HepG2 (cell line): ENCODE data around the gene RMDN2. TPM values are rescaled to one million over a fixed set of nuclear protein-coding genes. Genes with fewer than 3 reads are reported as not detected.

Experiments used
- ARID5B ChIP-seq: IDR thresholded peaks from 2 replicates; pipeline ENCODE4 v1.4.0; 2020; ENCODE audit warnings: mild to moderate bottlenecking, missing genetic modification reagents
- CENPT ChIP-seq: sonication (generic); formaldehyde crosslinking; IDR thresholded peaks from 2 replicates; pipeline ENCODE4 v1.8.0; 2022; ENCODE audit warnings: low read depth, mild to moderate bottlenecking, moderate library complexity, missing genetic modification reagents
- FOXK1 ChIP-seq: sonication (generic); formaldehyde crosslinking; IDR thresholded peaks from 2 replicates; pipeline ENCODE4 v1.4.0; 2020; ENCODE audit warnings: low read depth, missing genetic modification reagents, borderline replicate concordance
- IRF2 ChIP-seq: IDR thresholded peaks from 2 replicates; pipeline ENCODE4 v1.6.1; 2018; ENCODE audit warnings: missing genetic modification reagents, missing compliant biosample characterization
- JUND ChIP-seq: sonication (generic); formaldehyde crosslinking; IDR thresholded peaks from 2 replicates; pipeline ENCODE4 v1.8.0; 2022; ENCODE audit warnings: mild to moderate bottlenecking, missing genetic modification reagents
- MBNL3 ChIP-seq: fragments of 250-450 bp; sonication (Bioruptor Pico); conservative IDR thresholded peaks from 2 replicates; pipeline ENCODE4 v1.8.0; 2022; ENCODE audit warnings: mild to moderate bottlenecking, inconsistent platforms
- MEF2D ChIP-seq: sonication (generic); formaldehyde crosslinking; IDR thresholded peaks from 2 replicates; pipeline ENCODE4 v1.5.1; 2020; ENCODE audit warnings: mild to moderate bottlenecking, missing genetic modification reagents
- NONO ChIP-seq, 2 experiments: fragments of 450-650 bp in 1 of 2; sonication (generic) in 1 of 2; formaldehyde crosslinking in 1 of 2; IDR thresholded peaks in 1 of 2; conservative IDR thresholded peaks in 1 of 2; 2 replicates each; pipeline versions ENCODE4 v1.6.1 to v1.8.0; 2017 to 2022; ENCODE audit warnings: mild to moderate bottlenecking in 1 of 2, missing genetic modification reagents in 1 of 2, moderate library complexity in 1 of 2
- RBFOX2 ChIP-seq: fragments of 200-400 bp; formaldehyde crosslinking; IDR thresholded peaks from 2 replicates; pipeline ENCODE4 v1.6.1; 2017; ENCODE audit warnings: low read depth, mild to moderate bottlenecking, low read length
- SALL1 ChIP-seq: sonication (generic); formaldehyde crosslinking; IDR thresholded peaks from 2 replicates; pipeline ENCODE4 v1.8.0; 2022; ENCODE audit warnings: mild to moderate bottlenecking, missing genetic modification reagents
- TEAD3 ChIP-seq: optimal IDR thresholded peaks from 2 replicates; pipeline ENCODE3; 2016; ENCODE audit warnings: borderline replicate concordance
- ZC3H13 ChIP-seq: sonication (generic); formaldehyde crosslinking; IDR thresholded peaks from 2 replicates; pipeline ENCODE4 v1.8.1; 2023; ENCODE audit warnings: mild to moderate bottlenecking, missing genetic modification reagents, moderate library complexity
- ZFP36L1 ChIP-seq: sonication (generic); formaldehyde crosslinking; IDR thresholded peaks from 2 replicates; pipeline ENCODE4 v1.8.0; 2022; ENCODE audit warnings: mild to moderate bottlenecking, missing genetic modification reagents, moderate library complexity
- ZHX2 ChIP-seq, 2 experiments: sonication (generic) in 1 of 2; formaldehyde crosslinking in 1 of 2; IDR thresholded peaks; 2 replicates each; pipeline versions ENCODE4 v1.6.1 to v1.9.0; 2014 to 2022; ENCODE audit warnings: antibody characterized with exemption in 1 of 2, borderline replicate concordance in 1 of 2, inconsistent platforms in 1 of 2, low read depth in 1 of 2, missing genetic modification reagents in 1 of 2
- ZNF282 ChIP-seq: fragments of 450-650 bp; IDR thresholded peaks from 2 replicates; pipeline ENCODE4 v1.6.1; 2018; ENCODE audit not compliant: partially characterized antibody
- ZNF557 ChIP-seq: sonication (generic); formaldehyde crosslinking; IDR thresholded peaks from 2 replicates; pipeline ENCODE4 v1.4.0; 2020; ENCODE audit warnings: missing genetic modification reagents
- ZNF607 ChIP-seq: sonication (generic); formaldehyde crosslinking; IDR thresholded peaks from 2 replicates; pipeline ENCODE4 v1.5.1; 2020; ENCODE audit warnings: missing genetic modification reagents, mild to moderate bottlenecking, borderline replicate concordance
- ZNF644 ChIP-seq: IDR thresholded peaks from 2 replicates; pipeline ENCODE4 v1.6.1; 2016; ENCODE audit warnings: low read depth
- ZNF652 ChIP-seq: IDR thresholded peaks from 2 replicates; pipeline ENCODE4 v1.6.1; 2016; ENCODE audit warnings: low read depth, borderline replicate concordance
- polyA plus RNA-seq, 8 experiments: library from polyadenylated mRNA; depleted of rRNA in 3 of 8; stranded (reverse) in 7 of 8; unstranded in 1 of 8; fragments of >200 nt; fragmentation: Illumina TruSeq in 4 of 8; extraction: Trizol in 4 of 8; gene quantifications; 2 replicates each; pipeline versions ENCODE4 v1.2.1 to v1.2.3, GENCODE V29; 2011 to 2016; ENCODE audit warnings: low read depth in 4 of 8, missing spikeins in 1 of 8, mixed read lengths in 1 of 8; ENCODE audit not compliant: insufficient read depth in 1 of 8
- total RNA-seq, 5 experiments: library from RNA; depleted of rRNA; stranded (reverse); fragments of >200 nt; fragmentation: Illumina TruSeq; extraction: Trizol; gene quantifications; 2 replicates each; pipeline ENCODE4 v1.2.3, GENCODE V29; 2016; ENCODE audit warnings: low read depth in 1 of 5
- TF ChIP-seq, protein P1 (sequence below): sonication (generic); formaldehyde crosslinking; IDR thresholded peaks from 2 replicates; pipeline ENCODE4 v1.4.0; 2020; ENCODE audit warnings: missing genetic modification reagents, borderline replicate concordance

RMDN2 gene
- total and polyA plus RNA-seq, 2 of the 13 experiments (the other 11 are each of a cell fraction or from before 2014, with no cell fraction given), result 2.3 to 8.9 TPM

DNA sequence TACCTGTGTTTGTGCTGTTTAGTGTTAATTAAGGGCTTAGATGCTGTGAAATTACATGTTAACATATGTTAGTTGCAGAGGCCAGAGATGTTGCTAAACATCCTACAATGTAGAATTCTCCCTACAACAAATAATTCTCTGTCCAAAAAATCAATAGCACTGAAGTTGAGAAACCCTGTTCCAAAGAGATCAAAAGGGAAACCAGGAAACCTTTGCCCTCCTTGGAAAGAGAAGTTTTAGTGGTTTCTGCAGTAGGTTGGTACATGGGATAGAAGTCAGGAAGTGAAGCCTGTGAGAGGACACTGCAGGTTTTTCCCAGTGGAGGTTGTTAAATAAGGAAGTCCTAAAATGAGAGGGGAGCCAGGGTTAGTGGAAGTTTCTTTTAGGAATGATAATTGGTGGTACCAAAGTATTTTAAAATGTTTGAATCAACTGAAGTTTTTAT, 6.3 kb upstream of the RMDN2 start (continued):
- TF ChIP-seq, protein P1, sequence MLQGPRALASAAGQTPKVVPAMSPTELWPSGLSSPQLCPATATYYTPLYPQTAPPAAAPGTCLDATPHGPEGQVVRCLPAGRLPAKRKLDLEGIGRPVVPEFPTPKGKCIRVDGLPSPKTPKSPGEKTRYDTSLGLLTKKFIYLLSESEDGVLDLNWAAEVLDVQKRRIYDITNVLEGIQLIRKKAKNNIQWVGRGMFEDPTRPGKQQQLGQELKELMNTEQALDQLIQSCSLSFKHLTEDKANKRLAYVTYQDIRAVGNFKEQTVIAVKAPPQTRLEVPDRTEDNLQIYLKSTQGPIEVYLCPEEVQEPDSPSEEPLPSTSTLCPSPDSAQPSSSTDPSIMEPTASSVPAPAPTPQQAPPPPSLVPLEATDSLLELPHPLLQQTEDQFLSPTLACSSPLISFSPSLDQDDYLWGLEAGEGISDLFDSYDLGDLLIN, result no peak
- TF ChIP-seq ARID5B (CRISPR knock-in tag) (peak; percentile 100), ZNF607 (CRISPR knock-in tag) (no peak), ZNF282 (no peak), ZNF652 (CRISPR knock-in tag) (peak; percentile 57; the same call in 1 of the 2 replicates), CENPT (no peak), RBFOX2 (no peak), MBNL3 (CRISPR knock-in tag) (no peak), FOXK1 (CRISPR knock-in tag) (peak; percentile 87; the same call in 1 of the 2 replicates), IRF2 (CRISPR knock-in tag) (peak; percentile 94), ZNF644 (CRISPR knock-in tag) (peak; percentile 94), MEF2D (CRISPR knock-in tag) (peak; percentile 90), ZC3H13 (CRISPR knock-in tag) (no peak), JUND (CRISPR knock-in tag) (no peak), ZNF557 (CRISPR knock-in tag) (no peak), TEAD3 (peak; percentile 85), ZHX2 (IDR thresholded peaks at IDR 0.05; ENCODE audit: low read depth) (peak; percentile 60; the same call in 1 of the 2 replicates), ZHX2 (CRISPR knock-in tag; IDR thresholded peaks at IDR 0.05; ENCODE audit: borderline replicate concordance) (no peak), SALL1 (peak; percentile 74; the same call in 1 of the 2 replicates), NONO (IDR thresholded peaks at IDR 0.05) (no peak), NONO (CRISPR knock-in tag; conservative IDR thresholded peaks at IDR 0.05) (peak; percentile 74; the same call in 1 of the 2 replicates), ZFP36L1 (CRISPR knock-in tag) (no peak)
